ENCODE measurements around the gene PAX5. TPM values are rescaled to one million over a fixed set of nuclear protein-coding genes. Genes with fewer than 3 reads are reported as not detected.
A peak's percentile ranks its signal among the peaks of the same experiment; 100 is the strongest.
"Not testable (repeated sequence)": the region's sequence is repeated elsewhere in the genome, so short reads cannot be mapped to it uniquely, and the experiment has no call there.

Gene PAX5
- polyA plus RNA-seq, 3 donors, result 0.03 to 0.15 TPM; not detected in 1

DNA sequence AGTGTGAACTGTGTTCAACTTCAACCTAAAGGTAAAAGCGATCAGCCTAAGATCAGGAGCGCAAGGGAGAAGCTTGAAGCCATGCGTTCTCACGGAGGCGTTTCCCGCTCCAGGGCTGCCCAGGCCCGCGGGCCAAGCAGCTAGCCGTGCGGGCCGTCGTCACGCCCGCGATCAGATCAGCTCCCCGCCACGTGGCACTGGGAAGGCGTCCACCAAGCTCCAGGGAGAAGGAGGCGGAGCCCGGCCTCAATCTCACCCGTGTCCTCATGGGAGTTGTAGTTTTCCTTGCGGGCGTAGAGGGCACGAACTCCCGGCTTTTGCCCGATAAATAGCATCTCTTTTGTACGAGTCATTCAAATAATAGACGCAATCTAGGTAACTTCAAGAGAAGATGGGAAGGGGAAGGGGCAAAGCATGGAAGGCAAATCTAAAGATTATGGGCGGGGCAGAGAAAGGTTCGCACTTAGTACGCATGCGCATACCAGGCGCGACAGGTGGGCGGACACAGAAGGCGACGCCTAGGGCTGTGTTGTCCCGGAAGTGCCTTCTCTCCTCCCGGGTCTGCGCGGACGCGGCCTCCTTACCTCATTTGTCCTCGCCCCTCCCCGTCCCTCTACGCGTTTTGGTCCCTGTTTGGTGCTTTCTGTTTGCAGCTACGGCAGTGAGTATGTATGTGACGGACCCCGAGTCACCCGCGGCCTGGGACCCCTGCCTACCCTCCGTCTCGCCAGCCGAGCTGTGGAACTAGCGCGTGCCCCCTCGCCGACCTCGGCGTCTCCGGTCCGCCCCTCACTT lies 45.5 kb upstream of the PAX5 start:
- Histone ChIP-seq H3K27ac (ENCODE audit: low read depth in 1 of 2, low read length in 2 of 2) (peak overlapping the region; percentile 45 to 95), H2AFZ (ENCODE audit: insufficient read depth, low read depth, low read length, poor library complexity, severe bottlenecking) (peak overlapping the region; percentile 96), H3K4me2 (replicated peaks; ENCODE audit: extremely low read depth, low read length, poor library complexity, severe bottlenecking) (peak overlapping the region; percentile 88), H3K9ac (ENCODE audit: insufficient read depth, low read length, poor library complexity, severe bottlenecking) (peak overlapping the region; percentile 92), H3K36me3 (replicated peaks in 1 of 2; ENCODE audit: control insufficient read depth in 1 of 2, insufficient read depth in 2 of 2, low read length in 2 of 2) (no peaks in the 10 kb centered on the region), H3K9me3 (replicated peaks in 1 of 2; ENCODE audit: control insufficient read depth in 1 of 2, insufficient read depth in 1 of 2, low read length in 2 of 2) (no peaks in the 10 kb centered on the region), H3K4me3 (replicated peaks in 1 of 3; ENCODE audit: low read depth in 2 of 3, low read length in 3 of 3) (peak overlapping the region; percentile 77 to 97 (median 95)), H3K27me3 (ENCODE audit: control insufficient read depth in 2 of 2, insufficient read depth in 2 of 2, low read length in 2 of 2) (no peaks in the 10 kb centered on the region), H4K20me1 (ENCODE audit: insufficient read depth, low read length) (peaks cover 2% of the 10 kb centered on the region), H3K4me1 (ENCODE audit: control insufficient read depth in 1 of 2, insufficient read depth in 2 of 2, low read length in 2 of 2) (peaks cover 8 to 18% of the 10 kb centered on the region in 2 donors), H3K79me2 (ENCODE audit: insufficient read depth, low read length) (peaks cover 20% of the 10 kb centered on the region)
- intact Hi-C loops (cut with micrococcal nuclease), result loop anchor here (5.0 kb wide), 2 partner anchors 42 to 43 kb away; partner anchors contain the start of gene ZCCHC7 (in 2 of the 2)
- WGBS (ENCODE audit: insufficient coverage), result 2% methylated on average over 57 of the region's 63 CpGs
- H3K27ac Mint-ChIP-seq, result peak overlapping the region; percentile 92 to 98 (median 95)
- peak overlapping the region; percentile 95 to 99 for H3K4me3 Mint-ChIP-seq
- H3K9me3 Mint-ChIP-seq, result peaks cover 0 to 10% (median 6%) of the 10 kb centered on the region in 7 donors
- peaks cover 3 to 19% (median 13%) of the 10 kb centered on the region in 3 donors for H3K27me3 Mint-ChIP-seq (ENCODE audit: low read depth in 3 of 3)
- TF ChIP-seq, protein P1, sequence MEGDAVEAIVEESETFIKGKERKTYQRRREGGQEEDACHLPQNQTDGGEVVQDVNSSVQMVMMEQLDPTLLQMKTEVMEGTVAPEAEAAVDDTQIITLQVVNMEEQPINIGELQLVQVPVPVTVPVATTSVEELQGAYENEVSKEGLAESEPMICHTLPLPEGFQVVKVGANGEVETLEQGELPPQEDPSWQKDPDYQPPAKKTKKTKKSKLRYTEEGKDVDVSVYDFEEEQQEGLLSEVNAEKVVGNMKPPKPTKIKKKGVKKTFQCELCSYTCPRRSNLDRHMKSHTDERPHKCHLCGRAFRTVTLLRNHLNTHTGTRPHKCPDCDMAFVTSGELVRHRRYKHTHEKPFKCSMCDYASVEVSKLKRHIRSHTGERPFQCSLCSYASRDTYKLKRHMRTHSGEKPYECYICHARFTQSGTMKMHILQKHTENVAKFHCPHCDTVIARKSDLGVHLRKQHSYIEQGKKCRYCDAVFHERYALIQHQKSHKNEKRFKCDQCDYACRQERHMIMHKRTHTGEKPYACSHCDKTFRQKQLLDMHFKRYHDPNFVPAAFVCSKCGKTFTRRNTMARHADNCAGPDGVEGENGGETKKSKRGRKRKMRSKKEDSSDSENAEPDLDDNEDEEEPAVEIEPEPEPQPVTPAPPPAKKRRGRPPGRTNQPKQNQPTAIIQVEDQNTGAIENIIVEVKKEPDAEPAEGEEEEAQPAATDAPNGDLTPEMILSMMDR (IDR thresholded peaks at IDR 0.05), result no peak
- DNase-seq, result peak; percentile 93 to 96 (median 94)
- peaks cover 25% of the 10 kb centered on the region for H3K4me1 Mint-ChIP-seq
- peaks cover 4 to 6% of the 10 kb centered on the region in 2 donors for H3K36me3 Mint-ChIP-seq

DNA sequence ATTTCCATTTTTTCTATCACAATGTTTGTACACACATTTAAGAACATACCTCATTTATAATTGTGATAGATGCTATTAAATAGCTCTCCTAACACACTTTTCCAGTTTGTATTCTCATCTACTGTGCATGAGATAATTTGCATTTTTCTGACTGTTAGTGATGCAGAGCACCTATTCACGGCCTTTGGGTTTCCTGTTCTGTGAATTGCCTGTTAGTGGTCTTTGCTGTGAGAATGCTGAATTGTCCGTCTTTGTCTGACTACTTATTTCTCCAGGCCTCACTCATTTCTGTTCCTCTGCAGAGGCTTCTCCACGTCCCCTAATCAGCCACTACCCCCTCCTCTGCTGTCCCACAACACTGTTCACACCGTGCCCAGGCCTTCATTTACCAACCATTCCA lies 40.7 kb upstream of the PAX5 start:
- WGBS (ENCODE audit: insufficient coverage), result 82% methylated on average over 2 of the region's 4 CpGs
- H3K79me2 ChIP-seq (ENCODE audit: insufficient read depth, low read length); H3K4me2 ChIP-seq (replicated peaks; ENCODE audit: extremely low read depth, low read length, poor library complexity, severe bottlenecking); H3K27ac Mint-ChIP-seq; H3K4me1 ChIP-seq (ENCODE audit: control insufficient read depth in 1 of 2, insufficient read depth in 2 of 2, low read length in 2 of 2); H3K9me3 Mint-ChIP-seq; H2AFZ ChIP-seq (ENCODE audit: insufficient read depth, low read depth, low read length, poor library complexity, severe bottlenecking); H3K4me3 ChIP-seq (replicated peaks in 1 of 3; ENCODE audit: low read depth in 2 of 3, low read length in 3 of 3); H4K20me1 ChIP-seq (ENCODE audit: insufficient read depth, low read length); H3K9me3 ChIP-seq (replicated peaks in 1 of 2; ENCODE audit: control insufficient read depth in 1 of 2, insufficient read depth in 1 of 2, low read length in 2 of 2); H3K27ac ChIP-seq (ENCODE audit: low read depth in 1 of 2, low read length in 2 of 2); H3K36me3 ChIP-seq (replicated peaks in 1 of 2; ENCODE audit: control insufficient read depth in 1 of 2, insufficient read depth in 2 of 2, low read length in 2 of 2); H3K4me1 Mint-ChIP-seq; H3K27me3 ChIP-seq (ENCODE audit: control insufficient read depth in 2 of 2, insufficient read depth in 2 of 2, low read length in 2 of 2); DNase-seq; H3K9ac ChIP-seq (ENCODE audit: insufficient read depth, low read length, poor library complexity, severe bottlenecking); H3K36me3 Mint-ChIP-seq; H3K4me3 Mint-ChIP-seq: not testable (repeated sequence)
- peaks cover 3 to 17% (median 13%) of the 10 kb centered on the region in 3 donors for H3K27me3 Mint-ChIP-seq (ENCODE audit: low read depth in 3 of 3)
- intact Hi-C loops (cut with micrococcal nuclease), result loop anchor here (5.0 kb wide), 2 partner anchors 37 to 48 kb away; partner anchors contain the start of gene ZCCHC7 (in 2 of the 2)
